Measurements from ENCODE around the gene RBP3. TPM values are rescaled to one million over a fixed set of nuclear protein-coding genes. Genes with fewer than 3 reads are reported as not detected.

The RBP3 gene
- total and polyA plus RNA-seq, 2 donors (not counting 1 experiment from before 2014, with no cell fraction given): not detected

GRCh38 chr10:47300429-47300931 lies 47.7 kb upstream of the RBP3 start:
- Histone ChIP-seq H3K4me2 (ENCODE audit: extremely low read depth, insufficient read depth, low read length) (peak overlapping the region; percentile 59), H3K9ac (ENCODE audit: insufficient read depth, low read length) (no peak overlapping the region), H3K27ac (ENCODE audit: insufficient read depth, low read length) (no peak overlapping the region), H3K79me2 (ENCODE audit: control insufficient read depth, insufficient read depth, low read length) (no peaks in the 10 kb centered on the region), H3K36me3 (ENCODE audit: control insufficient read depth, insufficient read depth, low read length) (no peaks in the 10 kb centered on the region), H3K4me1 (ENCODE audit: control insufficient read depth, extremely low read depth, insufficient read depth, low read length) (no peaks in the 10 kb centered on the region), H3K27me3 (ENCODE audit: control insufficient read depth, insufficient read depth, low read length) (peaks cover 14% of the 10 kb centered on the region), H2AFZ (ENCODE audit: low read length) (no peak overlapping the region), H4K20me1 (ENCODE audit: control insufficient read depth, extremely low read depth, insufficient read depth, low read length) (no peaks in the 10 kb centered on the region), H3K4me3 (replicated peaks in 1 of 4; ENCODE audit: control extremely low read depth in 1 of 4, insufficient read depth in 1 of 4, low read depth in 3 of 4, low read length in 4 of 4) (peak overlapping the region in 3 of 4 experiments; percentile 25 to 66 (median 26)), H3K9me3 (ENCODE audit: control insufficient read depth, insufficient read depth, low read depth, low read length) (no peaks in the 10 kb centered on the region)
- DNase-seq (ENCODE audit: low read depth in 2 of 2): peak in 1 of 2 donors; percentile 1
- no peak for TF ChIP-seq EZH2 (IDR thresholded peaks at IDR 0.05; ENCODE audit: low read length, missing control alignments)
- TF ChIP-seq, protein P1, sequence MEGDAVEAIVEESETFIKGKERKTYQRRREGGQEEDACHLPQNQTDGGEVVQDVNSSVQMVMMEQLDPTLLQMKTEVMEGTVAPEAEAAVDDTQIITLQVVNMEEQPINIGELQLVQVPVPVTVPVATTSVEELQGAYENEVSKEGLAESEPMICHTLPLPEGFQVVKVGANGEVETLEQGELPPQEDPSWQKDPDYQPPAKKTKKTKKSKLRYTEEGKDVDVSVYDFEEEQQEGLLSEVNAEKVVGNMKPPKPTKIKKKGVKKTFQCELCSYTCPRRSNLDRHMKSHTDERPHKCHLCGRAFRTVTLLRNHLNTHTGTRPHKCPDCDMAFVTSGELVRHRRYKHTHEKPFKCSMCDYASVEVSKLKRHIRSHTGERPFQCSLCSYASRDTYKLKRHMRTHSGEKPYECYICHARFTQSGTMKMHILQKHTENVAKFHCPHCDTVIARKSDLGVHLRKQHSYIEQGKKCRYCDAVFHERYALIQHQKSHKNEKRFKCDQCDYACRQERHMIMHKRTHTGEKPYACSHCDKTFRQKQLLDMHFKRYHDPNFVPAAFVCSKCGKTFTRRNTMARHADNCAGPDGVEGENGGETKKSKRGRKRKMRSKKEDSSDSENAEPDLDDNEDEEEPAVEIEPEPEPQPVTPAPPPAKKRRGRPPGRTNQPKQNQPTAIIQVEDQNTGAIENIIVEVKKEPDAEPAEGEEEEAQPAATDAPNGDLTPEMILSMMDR (conservative IDR thresholded peaks at IDR 0.05 in 1 of 2, IDR thresholded peaks at IDR 0.05 in 1 of 2; ENCODE audit: low read depth in 1 of 2, low read length in 2 of 2): peak in 1 of 2 donors; percentile 6

GRCh38 chr10:47301833-47302232 lies 46.3 kb upstream of the RBP3 start:
- Histone ChIP-seq H3K79me2 (ENCODE audit: control insufficient read depth, insufficient read depth, low read length) (no peaks in the 10 kb centered on the region), H4K20me1 (ENCODE audit: control insufficient read depth, extremely low read depth, insufficient read depth, low read length) (no peaks in the 10 kb centered on the region), H3K36me3 (ENCODE audit: control insufficient read depth, insufficient read depth, low read length) (no peaks in the 10 kb centered on the region), H3K4me2 (ENCODE audit: extremely low read depth, insufficient read depth, low read length) (no peak overlapping the region), H3K4me1 (ENCODE audit: control insufficient read depth, extremely low read depth, insufficient read depth, low read length) (no peaks in the 10 kb centered on the region), H2AFZ (ENCODE audit: low read length) (no peak overlapping the region), H3K27me3 (ENCODE audit: control insufficient read depth, insufficient read depth, low read length) (peaks cover 12% of the 10 kb centered on the region), H3K4me3 (replicated peaks in 1 of 4; ENCODE audit: control extremely low read depth in 1 of 4, insufficient read depth in 1 of 4, low read depth in 3 of 4, low read length in 4 of 4) (peak overlapping the region in 1 of 4 experiments; percentile 66), H3K9me3 (ENCODE audit: control insufficient read depth, insufficient read depth, low read depth, low read length) (no peaks in the 10 kb centered on the region), H3K27ac (ENCODE audit: insufficient read depth, low read length) (no peak overlapping the region), H3K9ac (ENCODE audit: insufficient read depth, low read length) (no peak overlapping the region)
- DNase-seq (ENCODE audit: low read depth in 2 of 2): no peak
- TF ChIP-seq EZH2 (IDR thresholded peaks at IDR 0.05; ENCODE audit: low read length, missing control alignments): no peak
- TF ChIP-seq, protein P1 (conservative IDR thresholded peaks at IDR 0.05 in 1 of 2, IDR thresholded peaks at IDR 0.05 in 1 of 2; ENCODE audit: low read depth in 1 of 2, low read length in 2 of 2): no peak

GRCh38 chr10:47303105-47303504 lies 45.1 kb upstream of the RBP3 start:
- H3K9me3 ChIP-seq (ENCODE audit: control insufficient read depth, insufficient read depth, low read depth, low read length): no peaks in the 10 kb centered on the region
- no peak overlapping the region for H3K9ac ChIP-seq (ENCODE audit: insufficient read depth, low read length)
- H3K27me3 ChIP-seq (ENCODE audit: control insufficient read depth, insufficient read depth, low read length): peaks cover 13% of the 10 kb centered on the region
- H2AFZ ChIP-seq (ENCODE audit: low read length): no peak overlapping the region
- H4K20me1 ChIP-seq (ENCODE audit: control insufficient read depth, extremely low read depth, insufficient read depth, low read length): no peaks in the 10 kb centered on the region
- H3K27ac ChIP-seq (ENCODE audit: insufficient read depth, low read length): no peak overlapping the region
- TF ChIP-seq, protein P1 (conservative IDR thresholded peaks at IDR 0.05 in 1 of 2, IDR thresholded peaks at IDR 0.05 in 1 of 2; ENCODE audit: low read depth in 1 of 2, low read length in 2 of 2): no peak
- no peak for TF ChIP-seq EZH2 (IDR thresholded peaks at IDR 0.05; ENCODE audit: low read length, missing control alignments)
- no peak overlapping the region for H3K4me2 ChIP-seq (ENCODE audit: extremely low read depth, insufficient read depth, low read length)
- H3K79me2 ChIP-seq (ENCODE audit: control insufficient read depth, insufficient read depth, low read length): no peaks in the 10 kb centered on the region
- H3K4me3 ChIP-seq (replicated peaks in 1 of 4; ENCODE audit: control extremely low read depth in 1 of 4, insufficient read depth in 1 of 4, low read depth in 3 of 4, low read length in 4 of 4): peak overlapping the region in 1 of 4 experiments; percentile 66
- H3K36me3 ChIP-seq (ENCODE audit: control insufficient read depth, insufficient read depth, low read length): no peaks in the 10 kb centered on the region
- DNase-seq (ENCODE audit: low read depth in 2 of 2): no peak
- H3K4me1 ChIP-seq (ENCODE audit: control insufficient read depth, extremely low read depth, insufficient read depth, low read length): no peaks in the 10 kb centered on the region

Data from fibroblast of lung (primary cell).